ENCODE data around the gene TLR8. TPM values are rescaled to one million over a fixed set of nuclear protein-coding genes. Genes with fewer than 3 reads are reported as not detected.
"Not testable (repeated sequence)": the region's sequence is repeated elsewhere in the genome, so short reads cannot be mapped to it uniquely, and the experiment has no call there.

Gene TLR8
- total and polyA plus RNA-seq, 4 donors, result 0.51 to 7.0 (median 2.5) TPM

- no peaks in the 10 kb centered on the region for H3K4me1 ChIP-seq (ENCODE audit: control insufficient read depth in 1 of 2, insufficient read depth in 2 of 2, low read length in 2 of 2)
- no peaks in the 10 kb centered on the region for H3K36me3 ChIP-seq (ENCODE audit: control insufficient read depth in 1 of 2, insufficient read depth in 2 of 2, low read length in 1 of 2)
- DNase-seq, result no peak
- WGBS, 2 donors, result 77 to 84% methylated on average over 10 of the region's 10 CpGs
- ATAC-seq (ENCODE audit: low FRiP score), result no peak
- no peak overlapping the region for H3K4me3 ChIP-seq (ENCODE audit: low read length in 2 of 2)
- no peak overlapping the region for H3K27ac ChIP-seq (ENCODE audit: low read depth in 1 of 2, low read length in 2 of 2)
- H3K27me3 ChIP-seq (ENCODE audit: control insufficient read depth in 1 of 2, insufficient read depth in 2 of 2, low read length in 1 of 2), result no peaks in the 10 kb centered on the region
- intact Hi-C loops (cut with DNase I), result no loop called here
- H3K9me3 ChIP-seq (ENCODE audit: control insufficient read depth, low read length), result no peaks in the 10 kb centered on the region
These were observed 15.6 kb downstream of the TLR8 start for GRCh38 chrX:12921886-12922598.

GRCh38 chrX:12922599-12922919 is 16.1 kb downstream of the TLR8 start:
- Histone ChIP-seq H3K36me3 (ENCODE audit: control insufficient read depth in 1 of 2, insufficient read depth in 2 of 2, low read length in 1 of 2) (no peaks in the 10 kb centered on the region), H3K4me3 (ENCODE audit: low read length in 2 of 2) (no peak overlapping the region), H3K4me1 (ENCODE audit: control insufficient read depth in 1 of 2, insufficient read depth in 2 of 2, low read length in 2 of 2) (no peaks in the 10 kb centered on the region), H3K27me3 (ENCODE audit: control insufficient read depth in 1 of 2, insufficient read depth in 2 of 2, low read length in 1 of 2) (no peaks in the 10 kb centered on the region), H3K27ac (ENCODE audit: low read depth in 1 of 2, low read length in 2 of 2) (no peak overlapping the region), H3K9me3 (ENCODE audit: control insufficient read depth, low read length) (no peaks in the 10 kb centered on the region)
- intact Hi-C loops (cut with DNase I), result no loop called here
- no peak for ATAC-seq (ENCODE audit: low FRiP score)
- DNase-seq, result no peak

- Histone ChIP-seq H3K36me3 (ENCODE audit: control insufficient read depth in 1 of 2, insufficient read depth in 2 of 2, low read length in 1 of 2) (no peaks in the 10 kb centered on the region), H3K4me1 (ENCODE audit: control insufficient read depth in 1 of 2, insufficient read depth in 2 of 2, low read length in 2 of 2) (no peaks in the 10 kb centered on the region), H3K4me3 (ENCODE audit: low read length in 2 of 2) (no peak overlapping the region), H3K9me3 (ENCODE audit: control insufficient read depth, low read length) (no peaks in the 10 kb centered on the region), H3K27me3 (ENCODE audit: control insufficient read depth in 1 of 2, insufficient read depth in 2 of 2, low read length in 1 of 2) (no peaks in the 10 kb centered on the region), H3K27ac (ENCODE audit: low read depth in 1 of 2, low read length in 2 of 2) (no peak overlapping the region)
- intact Hi-C loops (cut with DNase I), result no loop called here
- ATAC-seq (ENCODE audit: low FRiP score) (no peak), DNase-seq (no peak)
- 71 to 87% methylated on average over 4 of the region's 4 CpGs for WGBS, 2 donors
These were observed 23.3 kb downstream of the TLR8 start for GRCh38 chrX:12929701-12930100.

- H3K4me3 ChIP-seq (ENCODE audit: low read length in 2 of 2), result no peak overlapping the region
These were observed 23.7 kb downstream of the TLR8 start for GRCh38 chrX:12930150-12930549.

GRCh38 chrX:12932244-12932643 is 25.8 kb downstream of the TLR8 start:
- Histone ChIP-seq H3K36me3 (ENCODE audit: control insufficient read depth in 1 of 2, insufficient read depth in 2 of 2, low read length in 1 of 2) (no peaks in the 10 kb centered on the region), H3K4me3 (ENCODE audit: low read length in 2 of 2) (no peak overlapping the region), H3K9me3 (ENCODE audit: control insufficient read depth, low read length) (no peaks in the 10 kb centered on the region), H3K27me3 (ENCODE audit: control insufficient read depth in 1 of 2, insufficient read depth in 2 of 2, low read length in 1 of 2) (no peaks in the 10 kb centered on the region), H3K27ac (ENCODE audit: low read depth in 1 of 2, low read length in 2 of 2) (no peak overlapping the region), H3K4me1 (ENCODE audit: control insufficient read depth in 1 of 2, insufficient read depth in 2 of 2, low read length in 2 of 2) (no peaks in the 10 kb centered on the region)
- DNase-seq (no peak), ATAC-seq (ENCODE audit: low FRiP score) (no peak)
- intact Hi-C loops (cut with DNase I), result no loop called here
- WGBS, 2 donors, result 87 to 98% methylated on average over 1 of the region's 1 CpG

More at GRCh38 chrX:12930150-12930549, 23.7 kb downstream of the TLR8 start:
- ATAC-seq (ENCODE audit: low FRiP score) (no peak), DNase-seq (no peak)
- no peaks in the 10 kb centered on the region for H3K4me1 ChIP-seq (ENCODE audit: control insufficient read depth in 1 of 2, insufficient read depth in 2 of 2, low read length in 2 of 2)
- intact Hi-C loops (cut with DNase I), result no loop called here
- no peak overlapping the region for H3K27ac ChIP-seq (ENCODE audit: low read depth in 1 of 2, low read length in 2 of 2)
- 87 to 89% methylated on average over 2 of the region's 2 CpGs for WGBS, 2 donors
- no peaks in the 10 kb centered on the region for H3K9me3 ChIP-seq (ENCODE audit: control insufficient read depth, low read length)
- no peaks in the 10 kb centered on the region for H3K27me3 ChIP-seq (ENCODE audit: control insufficient read depth in 1 of 2, insufficient read depth in 2 of 2, low read length in 1 of 2)
- no peaks in the 10 kb centered on the region for H3K36me3 ChIP-seq (ENCODE audit: control insufficient read depth in 1 of 2, insufficient read depth in 2 of 2, low read length in 1 of 2)

GRCh38 chrX:12934850-12935249 is 28.4 kb downstream of the TLR8 start:
- no peak for ATAC-seq (ENCODE audit: low FRiP score)
- no peaks in the 10 kb centered on the region for H3K27me3 ChIP-seq (ENCODE audit: control insufficient read depth in 1 of 2, insufficient read depth in 2 of 2, low read length in 1 of 2)
- H3K4me3 ChIP-seq (ENCODE audit: low read length in 2 of 2), result no peak overlapping the region
- intact Hi-C loops (cut with DNase I), result no loop called here
- no peak for DNase-seq
- no peaks in the 10 kb centered on the region for H3K36me3 ChIP-seq (ENCODE audit: control insufficient read depth in 1 of 2, insufficient read depth in 2 of 2, low read length in 1 of 2)
- WGBS, 2 donors, result 87 to 94% methylated on average over 5 of the region's 5 CpGs
- no peaks in the 10 kb centered on the region for H3K9me3 ChIP-seq (ENCODE audit: control insufficient read depth, low read length)
- H3K4me1 ChIP-seq (ENCODE audit: control insufficient read depth in 1 of 2, insufficient read depth in 2 of 2, low read length in 2 of 2), result no peaks in the 10 kb centered on the region
- no peak overlapping the region for H3K27ac ChIP-seq (ENCODE audit: low read depth in 1 of 2, low read length in 2 of 2)

GRCh38 chrX:12936947-12937346 is 30.5 kb downstream of the TLR8 start:
- H3K4me1 ChIP-seq (ENCODE audit: control insufficient read depth in 1 of 2, insufficient read depth in 2 of 2, low read length in 2 of 2), result no peaks in the 10 kb centered on the region
- H3K9me3 ChIP-seq (ENCODE audit: control insufficient read depth, low read length), result no peaks in the 10 kb centered on the region
- intact Hi-C loops (cut with DNase I), result no loop called here
- H3K27ac ChIP-seq (ENCODE audit: low read depth in 1 of 2, low read length in 2 of 2), result no peak overlapping the region
- WGBS, 2 donors, result 36 to 78% methylated on average over 1 of the region's 1 CpG
- DNase-seq (no peak), ATAC-seq (ENCODE audit: low FRiP score) (no peak)
- H3K36me3 ChIP-seq (ENCODE audit: control insufficient read depth in 1 of 2, insufficient read depth in 2 of 2, low read length in 1 of 2), result no peaks in the 10 kb centered on the region
- H3K4me3 ChIP-seq (ENCODE audit: low read length in 2 of 2), result no peak overlapping the region
- H3K27me3 ChIP-seq (ENCODE audit: control insufficient read depth in 1 of 2, insufficient read depth in 2 of 2, low read length in 1 of 2), result no peaks in the 10 kb centered on the region

GRCh38 chrX:12940471-12940870 is 34.1 kb downstream of the TLR8 start:
- not testable (repeated sequence) for ATAC-seq (ENCODE audit: low FRiP score)

GRCh38 chrX:12943592-12943991 is 37.2 kb downstream of the TLR8 start:
- 82 to 94% methylated on average over 4 to 5 of the region's 6 CpGs for WGBS, 2 donors
- H3K27ac ChIP-seq (ENCODE audit: low read depth in 1 of 2, low read length in 2 of 2); H3K4me1 ChIP-seq (ENCODE audit: control insufficient read depth in 1 of 2, insufficient read depth in 2 of 2, low read length in 2 of 2); ATAC-seq (ENCODE audit: low FRiP score); H3K27me3 ChIP-seq (ENCODE audit: control insufficient read depth in 1 of 2, insufficient read depth in 2 of 2, low read length in 1 of 2); intact Hi-C loops (cut with DNase I); H3K36me3 ChIP-seq (ENCODE audit: control insufficient read depth in 1 of 2, insufficient read depth in 2 of 2, low read length in 1 of 2); H3K9me3 ChIP-seq (ENCODE audit: control insufficient read depth, low read length); H3K4me3 ChIP-seq (ENCODE audit: low read length in 2 of 2); DNase-seq: not testable (repeated sequence)

More at GRCh38 chrX:12940471-12940870, 34.1 kb downstream of the TLR8 start:
- H3K9me3 ChIP-seq (ENCODE audit: control insufficient read depth, low read length); H3K27ac ChIP-seq (ENCODE audit: low read depth in 1 of 2, low read length in 2 of 2); H3K4me3 ChIP-seq (ENCODE audit: low read length in 2 of 2); H3K4me1 ChIP-seq (ENCODE audit: control insufficient read depth in 1 of 2, insufficient read depth in 2 of 2, low read length in 2 of 2); intact Hi-C loops (cut with DNase I); DNase-seq; H3K27me3 ChIP-seq (ENCODE audit: control insufficient read depth in 1 of 2, insufficient read depth in 2 of 2, low read length in 1 of 2); H3K36me3 ChIP-seq (ENCODE audit: control insufficient read depth in 1 of 2, insufficient read depth in 2 of 2, low read length in 1 of 2): not testable (repeated sequence)
- 85 to 93% methylated on average over 8 to 9 of the region's 9 CpGs for WGBS, 2 donors
